Measurements from ENCODE around the gene ZFP90.

Gene ZFP90

GRCh38 chr16:68577352-68577853 is 38.3 kb downstream of the ZFP90 start:
- Histone ChIP-seq H3K18ac (ENCODE audit: low read length) (no peak overlapping the region), H3K9ac (ENCODE audit: low read depth, low read length, poor library complexity) (no peak overlapping the region), H3K4me2 (ENCODE audit: insufficient read depth, low read length, poor library complexity, severe bottlenecking) (no peak overlapping the region), H2BK120ac (ENCODE audit: low read depth, low read length) (no peak overlapping the region), H3K4me1 (ENCODE audit: control insufficient read depth in 2 of 2, insufficient read depth in 1 of 2, low read depth in 1 of 2, low read length in 2 of 2) (no peaks in the 10 kb centered on the region), H2AFZ (ENCODE audit: low read length) (no peak overlapping the region), H3K79me1 (ENCODE audit: low read depth, low read length) (no peaks in the 10 kb centered on the region), H4K8ac (ENCODE audit: low read depth, low read length) (no peak overlapping the region), H2BK15ac (ENCODE audit: low read length) (no peak overlapping the region), H3K23ac (ENCODE audit: low read depth, low read length, poor library complexity) (no peak overlapping the region), H3K4ac (ENCODE audit: low read length) (no peak overlapping the region), H3K36me3 (replicated peaks in 1 of 2; ENCODE audit: control insufficient read depth in 2 of 2, insufficient read depth in 2 of 2, low read length in 2 of 2) (peaks cover 0 to 9% of the 10 kb centered on the region in 2 donors), H3K9me3 (replicated peaks in 1 of 2; ENCODE audit: control insufficient read depth in 2 of 2, insufficient read depth in 1 of 2, low read depth in 1 of 2, low read length in 2 of 2) (peaks cover 30 to 41% of the 10 kb centered on the region in 2 donors), H4K91ac (ENCODE audit: low read depth, low read length, poor library complexity) (no peak overlapping the region), H3K27ac (replicated peaks; ENCODE audit: low read length) (no peak overlapping the region), H3K14ac (ENCODE audit: low read length) (no peak overlapping the region), H2BK5ac (ENCODE audit: low read length) (no peak overlapping the region), H3K4me3 (ENCODE audit: low read length in 2 of 2) (no peak overlapping the region), H2BK12ac (ENCODE audit: low read length) (no peak overlapping the region), H2AK5ac (ENCODE audit: low read depth, low read length) (no peak overlapping the region), H3K27me3 (ENCODE audit: control insufficient read depth in 3 of 3, insufficient read depth in 3 of 3, low read depth in 1 of 3, low read length in 3 of 3) (peaks cover 0 to 3% (median 0%) of the 10 kb centered on the region in 3 experiments)
- WGBS, 2 donors (ENCODE audit: extremely low coverage in 2 of 2, insufficient read length in 2 of 2, insufficient replicate concordance in 1 of 2), result no CpG with 5 or more reads among the region's 2 CpGs
- DNase-seq (ENCODE audit: low spot score), result no peak

- no peak overlapping the region for H3K4me2 ChIP-seq (ENCODE audit: insufficient read depth, low read length, poor library complexity, severe bottlenecking)
- H2AFZ ChIP-seq (ENCODE audit: low read length), result peak overlapping the region; percentile 83
- H3K79me1 ChIP-seq (ENCODE audit: low read depth, low read length), result no peaks in the 10 kb centered on the region
- no peak overlapping the region for H2BK5ac ChIP-seq (ENCODE audit: low read length)
- no peak overlapping the region for H2BK120ac ChIP-seq (ENCODE audit: low read depth, low read length)
- H3K4ac ChIP-seq (ENCODE audit: low read length), result no peak overlapping the region
- H2BK12ac ChIP-seq (ENCODE audit: low read length), result no peak overlapping the region
- H3K14ac ChIP-seq (ENCODE audit: low read length), result no peak overlapping the region
- no peak overlapping the region for H3K23ac ChIP-seq (ENCODE audit: low read depth, low read length, poor library complexity)
- peaks cover 0 to 1% of the 10 kb centered on the region in 2 donors for H3K36me3 ChIP-seq (replicated peaks in 1 of 2; ENCODE audit: control insufficient read depth in 2 of 2, insufficient read depth in 2 of 2, low read length in 2 of 2)
- H3K18ac ChIP-seq (ENCODE audit: low read length), result peak overlapping the region; percentile 52
- no peak overlapping the region for H4K91ac ChIP-seq (ENCODE audit: low read depth, low read length, poor library complexity)
- no peak overlapping the region for H3K4me3 ChIP-seq (ENCODE audit: low read length in 2 of 2)
- no peaks in the 10 kb centered on the region for H3K27me3 ChIP-seq (ENCODE audit: control insufficient read depth in 3 of 3, insufficient read depth in 3 of 3, low read depth in 1 of 3, low read length in 3 of 3)
- H4K8ac ChIP-seq (ENCODE audit: low read depth, low read length), result no peak overlapping the region
- peaks cover 0 to 2% of the 10 kb centered on the region in 2 donors for H3K9me3 ChIP-seq (replicated peaks in 1 of 2; ENCODE audit: control insufficient read depth in 2 of 2, insufficient read depth in 1 of 2, low read depth in 1 of 2, low read length in 2 of 2)
- no peak overlapping the region for H2AK5ac ChIP-seq (ENCODE audit: low read depth, low read length)
- DNase-seq (ENCODE audit: low spot score), result peak; percentile 58
- no peak overlapping the region for H3K27ac ChIP-seq (replicated peaks; ENCODE audit: low read length)
- H3K4me1 ChIP-seq (ENCODE audit: control insufficient read depth in 2 of 2, insufficient read depth in 1 of 2, low read depth in 1 of 2, low read length in 2 of 2), result peaks cover 2% of the 10 kb centered on the region in 2 donors
- WGBS, 2 donors (ENCODE audit: extremely low coverage in 2 of 2, insufficient read length in 2 of 2, insufficient replicate concordance in 1 of 2), result no CpG with 5 or more reads among the region's 26 CpGs
- H2BK15ac ChIP-seq (ENCODE audit: low read length), result no peak overlapping the region
- no peak overlapping the region for H3K9ac ChIP-seq (ENCODE audit: low read depth, low read length, poor library complexity)
Measured at GRCh38 chr16:68590201-68590994, 51.3 kb downstream of the ZFP90 start.

GRCh38 chr16:68592466-68593337 is 53.6 kb downstream of the ZFP90 start:
- Histone ChIP-seq H2BK120ac (ENCODE audit: low read depth, low read length) (no peak overlapping the region), H3K4ac (ENCODE audit: low read length) (no peak overlapping the region), H2BK12ac (ENCODE audit: low read length) (no peak overlapping the region), H2BK5ac (ENCODE audit: low read length) (no peak overlapping the region), H3K23ac (ENCODE audit: low read depth, low read length, poor library complexity) (no peak overlapping the region), H2AFZ (ENCODE audit: low read length) (no peak overlapping the region), H4K91ac (ENCODE audit: low read depth, low read length, poor library complexity) (no peak overlapping the region), H3K79me1 (ENCODE audit: low read depth, low read length) (no peaks in the 10 kb centered on the region), H3K9me3 (replicated peaks in 1 of 2; ENCODE audit: control insufficient read depth in 2 of 2, insufficient read depth in 1 of 2, low read depth in 1 of 2, low read length in 2 of 2) (peaks cover 0 to 2% of the 10 kb centered on the region in 2 donors), H3K4me1 (ENCODE audit: control insufficient read depth in 2 of 2, insufficient read depth in 1 of 2, low read depth in 1 of 2, low read length in 2 of 2) (peaks cover 2% of the 10 kb centered on the region in 2 donors), H3K27me3 (ENCODE audit: control insufficient read depth in 3 of 3, insufficient read depth in 3 of 3, low read depth in 1 of 3, low read length in 3 of 3) (no peaks in the 10 kb centered on the region), H3K4me3 (ENCODE audit: low read length in 2 of 2) (no peak overlapping the region), H3K36me3 (replicated peaks in 1 of 2; ENCODE audit: control insufficient read depth in 2 of 2, insufficient read depth in 2 of 2, low read length in 2 of 2) (peaks cover 0 to 1% of the 10 kb centered on the region in 2 donors), H3K18ac (ENCODE audit: low read length) (no peak overlapping the region), H2BK15ac (ENCODE audit: low read length) (no peak overlapping the region), H4K8ac (ENCODE audit: low read depth, low read length) (no peak overlapping the region), H3K4me2 (ENCODE audit: insufficient read depth, low read length, poor library complexity, severe bottlenecking) (no peak overlapping the region), H3K14ac (ENCODE audit: low read length) (no peak overlapping the region), H3K27ac (replicated peaks; ENCODE audit: low read length) (no peak overlapping the region), H3K9ac (ENCODE audit: low read depth, low read length, poor library complexity) (no peak overlapping the region), H2AK5ac (ENCODE audit: low read depth, low read length) (no peak overlapping the region)
- DNase-seq (ENCODE audit: low spot score), result no peak
- no CpG with 5 or more reads among the region's 5 CpGs for WGBS, 2 donors (ENCODE audit: extremely low coverage in 2 of 2, insufficient read length in 2 of 2, insufficient replicate concordance in 1 of 2)

- H3K79me1 ChIP-seq (ENCODE audit: low read depth, low read length), result no peaks in the 10 kb centered on the region
- H3K4me3 ChIP-seq (ENCODE audit: low read length in 2 of 2), result no peak overlapping the region
- H3K14ac ChIP-seq (ENCODE audit: low read length), result no peak overlapping the region
- H2BK5ac ChIP-seq (ENCODE audit: low read length), result no peak overlapping the region
- H4K8ac ChIP-seq (ENCODE audit: low read depth, low read length), result no peak overlapping the region
- H3K23ac ChIP-seq (ENCODE audit: low read depth, low read length, poor library complexity), result no peak overlapping the region
- H3K9ac ChIP-seq (ENCODE audit: low read depth, low read length, poor library complexity), result no peak overlapping the region
- H2BK120ac ChIP-seq (ENCODE audit: low read depth, low read length), result no peak overlapping the region
- no peak overlapping the region for H2AFZ ChIP-seq (ENCODE audit: low read length)
- H3K27ac ChIP-seq (replicated peaks; ENCODE audit: low read length), result no peak overlapping the region
- no peak overlapping the region for H2BK12ac ChIP-seq (ENCODE audit: low read length)
- H3K4me1 ChIP-seq (ENCODE audit: control insufficient read depth in 2 of 2, insufficient read depth in 1 of 2, low read depth in 1 of 2, low read length in 2 of 2), result peaks cover 1 to 3% of the 10 kb centered on the region in 2 donors
- no peak overlapping the region for H3K18ac ChIP-seq (ENCODE audit: low read length)
- no peak overlapping the region for H4K91ac ChIP-seq (ENCODE audit: low read depth, low read length, poor library complexity)
- no peak for DNase-seq (ENCODE audit: low spot score)
- no peak overlapping the region for H2BK15ac ChIP-seq (ENCODE audit: low read length)
- no peak overlapping the region for H3K4ac ChIP-seq (ENCODE audit: low read length)
- H2AK5ac ChIP-seq (ENCODE audit: low read depth, low read length), result no peak overlapping the region
- WGBS, 2 donors (ENCODE audit: extremely low coverage in 2 of 2, insufficient read length in 2 of 2, insufficient replicate concordance in 1 of 2), result no CpG with 5 or more reads among the region's 6 CpGs
- no peak overlapping the region for H3K4me2 ChIP-seq (ENCODE audit: insufficient read depth, low read length, poor library complexity, severe bottlenecking)
- peaks cover 0 to 1% of the 10 kb centered on the region in 2 donors for H3K36me3 ChIP-seq (replicated peaks in 1 of 2; ENCODE audit: control insufficient read depth in 2 of 2, insufficient read depth in 2 of 2, low read length in 2 of 2)
- H3K27me3 ChIP-seq (ENCODE audit: control insufficient read depth in 3 of 3, insufficient read depth in 3 of 3, low read depth in 1 of 3, low read length in 3 of 3), result no peaks in the 10 kb centered on the region
- no peaks in the 10 kb centered on the region for H3K9me3 ChIP-seq (replicated peaks in 1 of 2; ENCODE audit: control insufficient read depth in 2 of 2, insufficient read depth in 1 of 2, low read depth in 1 of 2, low read length in 2 of 2)
Measured at GRCh38 chr16:68596266-68596665, 57.2 kb downstream of the ZFP90 start.

Data from neuronal stem cell (in vitro differentiated cells).